Measurements from ENCODE around the gene SPRR2F. TPM values are rescaled to one million over a fixed set of nuclear protein-coding genes. Genes with fewer than 3 reads are reported as not detected.

Gene SPRR2F
- total RNA-seq: not detected

GRCh38 chr1:153113416-153113815 lies at the start of gene SPRR2F:
TSS of gene SPRR2F (minus strand) at chr1:153113516. CDS start at chr1:153112733, 783 bp downstream.
- no peaks in the 10 kb centered on the region for H3K36me3 ChIP-seq
- no peaks in the 10 kb centered on the region for H3K4me1 ChIP-seq
- H3K4me3 ChIP-seq: no peak within 1 kb of the TSS
- intact Hi-C loops (cut with DNase I; ENCODE audit: low total_unique reads): no loop called here
- DNase-seq (ENCODE audit: low spot score in 2 of 2): no peak
- H3K27ac ChIP-seq: no peak within 1 kb of the TSS
- no peak for TF ChIP-seq CTCF (IDR thresholded peaks at IDR 0.05)
- TF ChIP-seq POLR2A (IDR thresholded peaks at IDR 0.05): no peak
- TF ChIP-seq POLR2AphosphoS5 (IDR thresholded peaks at IDR 0.05): no peak
- H3K27me3 ChIP-seq: no peaks in the 10 kb centered on the region
- H3K9me3 ChIP-seq: no peaks in the 10 kb centered on the region

GRCh38 chr1:153155541-153155940 lies 42.2 kb upstream of the SPRR2F start:
- H3K4me1 ChIP-seq: no peaks in the 10 kb centered on the region
- no peak for TF ChIP-seq CTCF (IDR thresholded peaks at IDR 0.05)
- TF ChIP-seq POLR2A (IDR thresholded peaks at IDR 0.05): no peak
- no peak for TF ChIP-seq POLR2AphosphoS5 (IDR thresholded peaks at IDR 0.05)
- intact Hi-C loops (cut with DNase I; ENCODE audit: low total_unique reads): no loop called here
- no peak overlapping the region for H3K27ac ChIP-seq
- H3K27me3 ChIP-seq: no peaks in the 10 kb centered on the region
- H3K9me3 ChIP-seq: peaks cover 8 to 12% of the 10 kb centered on the region in 2 donors
- H3K4me3 ChIP-seq: no peak overlapping the region
- DNase-seq (ENCODE audit: low spot score in 2 of 2): no peak
- no peaks in the 10 kb centered on the region for H3K36me3 ChIP-seq

- no peaks in the 10 kb centered on the region for H3K36me3 ChIP-seq
- H3K27me3 ChIP-seq: peaks cover 0 to 4% of the 10 kb centered on the region in 2 donors
- H3K9me3 ChIP-seq: no peaks in the 10 kb centered on the region
- no peak for DNase-seq (ENCODE audit: low spot score in 2 of 2)
- H3K4me1 ChIP-seq: no peaks in the 10 kb centered on the region
- no peak overlapping the region for H3K27ac ChIP-seq
- intact Hi-C loops (cut with DNase I; ENCODE audit: low total_unique reads): no loop called here
- H3K4me3 ChIP-seq: no peak overlapping the region
- TF ChIP-seq POLR2AphosphoS5 (IDR thresholded peaks at IDR 0.05) (no peak), CTCF (IDR thresholded peaks at IDR 0.05) (no peak), POLR2A (IDR thresholded peaks at IDR 0.05) (no peak)
Measured at GRCh38 chr1:153152481-153152880, 39.2 kb upstream of the SPRR2F start.

GRCh38 chr1:153150846-153151245 lies 37.5 kb upstream of the SPRR2F start, which contains the start of gene SPRR2G:
TSS of gene SPRR2G (minus strand) at chr1:153150890. CDS start at chr1:153150110, 780 bp downstream.
- no peaks in the 10 kb centered on the region for H3K4me1 ChIP-seq
- H3K27me3 ChIP-seq: peaks cover 0 to 4% of the 10 kb centered on the region in 2 donors
- intact Hi-C loops (cut with DNase I; ENCODE audit: low total_unique reads): no loop called here
- TF ChIP-seq POLR2AphosphoS5 (IDR thresholded peaks at IDR 0.05) (no peak), CTCF (IDR thresholded peaks at IDR 0.05) (no peak), POLR2A (IDR thresholded peaks at IDR 0.05) (no peak)
- H3K4me3 ChIP-seq: no peak within 1 kb of the TSS
- no peak for DNase-seq (ENCODE audit: low spot score in 2 of 2)
- no peaks in the 10 kb centered on the region for H3K36me3 ChIP-seq
- H3K27ac ChIP-seq: no peak within 1 kb of the TSS
- no peaks in the 10 kb centered on the region for H3K9me3 ChIP-seq

GRCh38 chr1:153141377-153141776 lies 28.1 kb upstream of the SPRR2F start:
- Histone ChIP-seq H3K36me3 (no peaks in the 10 kb centered on the region), H3K27me3 (no peaks in the 10 kb centered on the region), H3K4me1 (no peaks in the 10 kb centered on the region), H3K4me3 (no peak overlapping the region), H3K9me3 (no peaks in the 10 kb centered on the region), H3K27ac (no peak overlapping the region)
- intact Hi-C loops (cut with DNase I; ENCODE audit: low total_unique reads): no loop called here
- DNase-seq (ENCODE audit: low spot score in 2 of 2): no peak
- TF ChIP-seq POLR2AphosphoS5 (IDR thresholded peaks at IDR 0.05) (no peak), POLR2A (IDR thresholded peaks at IDR 0.05) (no peak), CTCF (IDR thresholded peaks at IDR 0.05) (no peak)
